GM12878 (cell line): ENCODE measurements around the gene DUSP16. TPM values are rescaled to one million over a fixed set of nuclear protein-coding genes. Genes with fewer than 3 reads are reported as not detected.

Source experiments
- ATAC-seq: fragments of 200-7000 bp; cut with Tn5 transposase; 3 replicates; pipeline ENCODE4 v1.9.1; 2020; ENCODE audit warnings: mild to moderate bottlenecking, moderate library complexity
- BruUV-seq: library from RNA; stranded (reverse); fragments of 400-500 nt; replicated peaks from 2 replicates; lab custom pipeline; 2021; lab: Mats Ljungman, UMichigan
- CTCF ChIA-PET: fragments of 300-600 bp; sonication (Branson Sonifier 250); formaldehyde crosslinking; extraction: SDS; loops from one replicate; lab custom pipeline; 2021; ENCODE audit warnings: inconsistent platforms; lab: Yijun Ruan, JAX
- POLR2A ChIA-PET: fragments of 350-600 bp; formaldehyde crosslinking; extraction: SDS; loops from one replicate; lab custom pipeline; 2021; ENCODE audit warnings: inconsistent platforms; lab: Charles Lee
- RAD21 ChIA-PET: fragments of 300-600 bp; sonication (Branson Sonifier 250); formaldehyde crosslinking; loops from one replicate; lab custom pipeline; 2023; ENCODE audit warnings: antibody characterized with exemption; ENCODE audit not compliant: unreplicated experiment; lab: Charles Lee
- SMC1A ChIA-PET: fragments of 300-600 bp; sonication (Branson Sonifier 250); formaldehyde crosslinking; loops from one replicate; lab custom pipeline; 2023; ENCODE audit not compliant: unreplicated experiment, uncharacterized antibody; lab: Charles Lee
- DNase-seq: peaks from one replicate; pipeline ENCODE4 v3.0.0-alpha.2; 2011; ENCODE audit warnings: low read depth, low spot score
- FAIRE-seq: peaks from 3 replicates; lab custom pipeline; 2011; peaks lifted over from hg19 to GRCh38; lab: Jason Lieb, UNC
- H2AFZ ChIP-seq: 2 replicates; pipeline ENCODE4 v1.6.0; 2011; ENCODE audit warnings: low read depth, low read length, control low read depth; ENCODE audit not compliant: control insufficient read depth
- H3K27ac ChIP-seq: 2 replicates; pipeline ENCODE4 v1.5.1; 2011; ENCODE audit warnings: control low read depth; ENCODE audit not compliant: control insufficient read depth, insufficient read depth
- H3K27me3 ChIP-seq, 2 experiments: replicated peaks in 1 of 2; 2 replicates each; pipeline versions ENCODE4 v1.6.0 to v1.6.1; 2011; ENCODE audit warnings: low read length in 1 of 2; ENCODE audit not compliant: control insufficient read depth in 2 of 2, insufficient read depth in 2 of 2
- H3K36me3 ChIP-seq, 2 experiments: 2 replicates each; pipeline ENCODE4 v1.5.1; 2011; ENCODE audit warnings: low read length in 1 of 2; ENCODE audit not compliant: control insufficient read depth in 2 of 2, insufficient read depth in 2 of 2
- H3K4me1 ChIP-seq: 2 replicates; pipeline ENCODE4 v1.6.1; 2011; ENCODE audit warnings: mild to moderate bottlenecking, low read length, moderate library complexity, mixed read lengths; ENCODE audit not compliant: control insufficient read depth, insufficient read depth
- H3K4me2 ChIP-seq: 2 replicates; pipeline ENCODE4 v1.6.0; 2011; ENCODE audit warnings: control low read depth; ENCODE audit not compliant: control insufficient read depth, insufficient read depth
- H3K4me3 ChIP-seq: fragments of 200-600 bp; sonication (generic); 2 replicates; pipeline ENCODE4 v1.5.1; 2016
- H3K79me2 ChIP-seq: 2 replicates; pipeline ENCODE4 v1.6.0; 2011; ENCODE audit warnings: low read length; ENCODE audit not compliant: control insufficient read depth, insufficient read depth
- H3K9ac ChIP-seq: 2 replicates; pipeline ENCODE4 v1.8.0; 2011; ENCODE audit warnings: low read length, control low read depth, mixed read lengths; ENCODE audit not compliant: control insufficient read depth, insufficient read depth
- H3K9me3 ChIP-seq: replicated peaks from 3 replicates; pipeline ENCODE4 v1.5.1; 2011; ENCODE audit warnings: mild to moderate bottlenecking, low read length; ENCODE audit not compliant: control insufficient read depth, insufficient read depth
- H4K20me1 ChIP-seq: 2 replicates; pipeline ENCODE4 v1.6.0; 2011; ENCODE audit not compliant: control insufficient read depth, insufficient read depth
- CUX1 ChIP-seq: IDR thresholded peaks from 2 replicates; pipeline ENCODE4 v1.6.1; 2012; ENCODE audit warnings: improper control_type of control experiment, low read depth, low read length; ENCODE audit not compliant: insufficient replicate concordance
- EP300 ChIP-seq, 2 experiments: fragments of 150-350 bp in 1 of 2; IDR thresholded peaks; 2 replicates each; pipeline ENCODE4 v1.6.1; 2011 to 2012; ENCODE audit warnings: low read depth in 2 of 2, low read length in 2 of 2, borderline replicate concordance in 1 of 2, improper control_type of control experiment in 1 of 2, inconsistent platforms in 1 of 2; ENCODE audit not compliant: control insufficient read depth in 1 of 2
- IRF3 ChIP-seq: fragments of 450-650 bp; IDR thresholded peaks from 2 replicates; pipeline ENCODE4 v1.6.1; 2014; ENCODE audit warnings: mild to moderate bottlenecking
- NFXL1 ChIP-seq: fragments of 450-650 bp; IDR thresholded peaks from 2 replicates; pipeline ENCODE4 v1.6.1; 2017; ENCODE audit warnings: antibody characterized with exemption, mild to moderate bottlenecking, borderline replicate concordance
- SRF ChIP-seq, 2 experiments: IDR thresholded peaks; 2 replicates each; pipeline ENCODE4 v1.6.1; 2011; ENCODE audit warnings: low read depth in 2 of 2, low read length in 2 of 2, mild to moderate bottlenecking in 1 of 2, moderate library complexity in 1 of 2
- WGBS: methylation state at CpG from one replicate; pipeline ENCODE4 v1.1.6; 2016; ENCODE audit warnings: low lambda C conversion rate; ENCODE audit not compliant: insufficient replicate concordance, insufficient coverage; ENCODE audit errors: missing lambda C conversion rate; 5-methylcytosine and 5-hydroxymethylcytosine counted together
- in situ Hi-C: fragments of 300-500 bp; cut with MboI; formaldehyde crosslinking; loops from 9 replicates; pipeline ENCODE4 v1.14.3; 2018; ENCODE audit warnings: mixed read lengths
- intact Hi-C: fragments of 100-400 bp; cut with micrococcal nuclease; formaldehyde crosslinking; loops from one replicate; pipeline ENCODE4 v1.14.2; 2022; ENCODE audit not compliant: unreplicated experiment
- polyA plus RNA-seq, 11 experiments: library from polyadenylated mRNA; depleted of rRNA in 4 of 11; unstranded in 6 of 11; stranded (reverse) in 5 of 11; fragments of >200 nt; fragmentation: Nextera tagmentation in 4 of 11; fragmentation: Illumina TruSeq in 1 of 11; extraction: Ambion mirVana in 4 of 11; extraction: Trizol in 1 of 11; gene quantifications; 1 replicate in 1 of 11; 2 replicates in 10 of 11; pipeline versions ENCODE4 v1.2.1 to v1.2.3, GENCODE V29; 2011 to 2016; ENCODE audit warnings: inconsistent platforms in 2 of 11, missing spikeins in 2 of 11, low read depth in 1 of 11
- total RNA-seq, 4 experiments: library from RNA; depleted of rRNA in 3 of 4; stranded (reverse); fragments of >200 nt in 3 of 4; fragmentation: Illumina TruSeq in 1 of 4; extraction: Trizol in 1 of 4; gene quantifications; 2 replicates each; pipeline versions ENCODE4 v1.2.1 to v1.2.3, GENCODE V29; 2013 to 2021
- TF ChIP-seq, protein P1 (sequence below): fragments of 450-650 bp; IDR thresholded peaks from 2 replicates; pipeline ENCODE4 v1.6.1; 2016; ENCODE audit warnings: mild to moderate bottlenecking

Gene DUSP16
- total and polyA plus RNA-seq, 10 of the 15 experiments (the other 5 are each of a cell fraction or from before 2014, with no cell fraction given): 3.9 to 75.3 (median 26.8) TPM

DNA sequence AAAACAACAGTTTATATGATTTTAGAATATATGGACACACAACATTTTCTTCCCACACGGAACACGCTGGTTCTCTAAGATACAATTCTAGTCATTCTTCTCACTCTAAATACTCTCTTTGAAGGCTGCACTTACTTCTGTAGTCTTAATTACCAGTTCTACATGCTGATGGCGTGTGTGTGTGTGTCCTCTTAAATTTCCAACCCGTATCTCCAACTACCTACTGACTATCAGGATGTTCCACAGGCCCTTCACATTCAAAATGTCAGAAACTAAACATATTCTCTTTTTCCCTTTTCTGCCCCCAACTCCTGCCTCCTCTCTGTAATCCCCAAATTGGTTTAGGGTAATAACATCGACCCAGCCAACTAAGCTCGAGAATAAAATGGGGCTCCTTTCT, 75.2 kb downstream of the DUSP16 start:
- CTCF ChIA-PET: interaction anchor here (0.8 to 10.6 kb wide), 11 partner anchors 8 to 250 kb away, joined by 3 to 72 read pairs (median 5); partner anchors contain the start of gene DUSP16
- Histone ChIP-seq H3K27ac (no peak overlapping the region; the same call in 1 of the 2 replicates), H3K4me1 (peaks cover 14% of the 10 kb centered on the region), H3K4me3 (no peak overlapping the region), H3K79me2 (peaks cover 2% of the 10 kb centered on the region), H3K36me3 (peaks cover 7 to 13% of the 10 kb centered on the region in 2 experiments), H3K4me2 (no peak overlapping the region), H2AFZ (no peak overlapping the region), H3K27me3 (no peaks in the 10 kb centered on the region), H3K9me3 (no peaks in the 10 kb centered on the region), H3K9ac (no peak overlapping the region), H4K20me1 (no peaks in the 10 kb centered on the region)
- TF ChIP-seq SRF (IDR thresholded peaks at IDR 0.05; ENCODE audit: low read depth in 2 of 2, low read length in 2 of 2) (no peak), EP300 (IDR thresholded peaks at IDR 0.05; ENCODE audit: borderline replicate concordance in 1 of 2, control insufficient read depth in 1 of 2, low read depth in 2 of 2, low read length in 2 of 2) (no peak), NFXL1 (no peak), IRF3 (no peak), CUX1 (no peak)
- TF ChIP-seq, protein P1, sequence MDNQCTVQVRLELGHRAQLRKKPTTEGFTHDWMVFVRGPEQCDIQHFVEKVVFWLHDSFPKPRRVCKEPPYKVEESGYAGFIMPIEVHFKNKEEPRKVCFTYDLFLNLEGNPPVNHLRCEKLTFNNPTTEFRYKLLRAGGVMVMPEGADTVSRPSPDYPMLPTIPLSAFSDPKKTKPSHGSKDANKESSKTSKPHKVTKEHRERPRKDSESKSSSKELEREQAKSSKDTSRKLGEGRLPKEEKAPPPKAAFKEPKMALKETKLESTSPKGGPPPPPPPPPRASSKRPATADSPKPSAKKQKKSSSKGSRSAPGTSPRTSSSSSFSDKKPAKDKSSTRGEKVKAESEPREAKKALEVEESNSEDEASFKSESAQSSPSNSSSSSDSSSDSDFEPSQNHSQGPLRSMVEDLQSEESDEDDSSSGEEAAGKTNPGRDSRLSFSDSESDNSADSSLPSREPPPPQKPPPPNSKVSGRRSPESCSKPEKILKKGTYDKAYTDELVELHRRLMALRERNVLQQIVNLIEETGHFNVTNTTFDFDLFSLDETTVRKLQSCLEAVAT: peak; percentile 90
- POLR2A ChIA-PET: interaction anchor here (1.0 to 5.2 kb wide), 9 partner anchors 10 to 208 kb away, joined by 3 to 51 read pairs (median 8); partner anchors contain the start of genes BORCS5 and GPR19
- RAD21 ChIA-PET: interaction anchor here (0.7 to 3.9 kb wide), 24 partner anchors 12 to 908 kb away, joined by 3 to 56 read pairs (median 6); no protein-coding TSS in a partner anchor
- SMC1A ChIA-PET: interaction anchor here (0.7 to 8.3 kb wide), 29 partner anchors 8 to 250 kb away, joined by 3 to 98 read pairs (median 4); partner anchors contain the start of gene DUSP16
- BruUV-seq: no TSS peak
- intact Hi-C loops: no loop called here
- in situ Hi-C loops: no loop called here
- WGBS: 97% methylated on average over 6 of the region's 6 CpGs
- ATAC-seq (no peak), FAIRE-seq (no peak), DNase-seq (no peak)
